Endothelial cell of umbilical vein (primary cell): Measurements from ENCODE around the gene PINK1. TPM values are rescaled to one million over a fixed set of nuclear protein-coding genes. Genes with fewer than 3 reads are reported as not detected.

Experiments
- BruUV-seq: library from RNA; stranded (reverse); fragments of 400-500 nt; replicated peaks from 2 replicates; lab custom pipeline; 2021; lab: Mats Ljungman, UMichigan
- CTCF ChIA-PET: fragments of 300-600, 350-600 bp; sonication (Branson Sonifier 250); formaldehyde crosslinking; loops from one replicate; lab custom pipeline; 2021; ENCODE audit warnings: antibody characterized with exemption, inconsistent platforms; lab: Charles Lee
- POLR2A ChIA-PET: fragments of 300-600, 350-600 bp; sonication (Branson Sonifier 250); formaldehyde crosslinking; loops from one replicate; lab custom pipeline; 2021; ENCODE audit warnings: antibody characterized with exemption, inconsistent platforms; lab: Charles Lee
- DNase-seq: peaks from one replicate; pipeline ENCODE4 v3.0.0-alpha.2; 2011; ENCODE audit warnings: low read depth, low spot score
- FAIRE-seq: peaks from 2 replicates; lab custom pipeline; 2011; peaks lifted over from hg19 to GRCh38; lab: Jason Lieb, UNC
- H2AFZ ChIP-seq: 2 replicates; pipeline ENCODE4 v1.6.0; 2012; ENCODE audit warnings: low read depth, low read length, control low read depth, inconsistent platforms
- H3K27ac ChIP-seq: 2 replicates; pipeline ENCODE4 v1.5.1; 2011; ENCODE audit warnings: low read depth, mild to moderate bottlenecking, control low read depth, low read length, moderate library complexity; ENCODE audit not compliant: insufficient read depth
- H3K27me3 ChIP-seq, 2 experiments: 2 replicates each; pipeline versions ENCODE4 v1.6.0 to v1.6.1; 2011; ENCODE audit warnings: low read length in 2 of 2, mixed read lengths in 1 of 2; ENCODE audit not compliant: control insufficient read depth in 2 of 2, insufficient read depth in 2 of 2
- H3K36me3 ChIP-seq, 2 experiments: 2 replicates in 1 of 2; 3 replicates in 1 of 2; pipeline ENCODE4 v1.5.1; 2011; ENCODE audit warnings: low read length in 2 of 2, mild to moderate bottlenecking in 1 of 2, moderate library complexity in 1 of 2; ENCODE audit not compliant: control insufficient read depth in 2 of 2, insufficient read depth in 2 of 2; ENCODE audit errors: extremely low read depth in 1 of 2
- H3K4me1 ChIP-seq: 3 replicates; pipeline ENCODE4 v1.5.1; 2011; ENCODE audit warnings: mild to moderate bottlenecking, low read length; ENCODE audit not compliant: control insufficient read depth, insufficient read depth; ENCODE audit errors: extremely low read depth
- H3K4me2 ChIP-seq: 2 replicates; pipeline ENCODE4 v1.6.1; 2011; ENCODE audit warnings: low read length, control low read depth, mixed read lengths; ENCODE audit not compliant: insufficient read depth
- H3K4me3 ChIP-seq, 3 experiments: fragments of 200-600 bp in 1 of 3; sonication (generic), shearing (Covaris generic) in 1 of 3; replicated peaks in 1 of 3; 2 replicates each; pipeline ENCODE4 v1.5.1; 2011 to 2016; ENCODE audit warnings: control low read depth in 3 of 3, low read length in 3 of 3, mild to moderate bottlenecking in 2 of 3, inconsistent platforms in 1 of 3, low read depth in 1 of 3, moderate library complexity in 1 of 3; ENCODE audit not compliant: insufficient read depth in 1 of 3
- H3K79me2 ChIP-seq: 2 replicates; pipeline ENCODE4 v1.6.0; 2012; ENCODE audit warnings: low read length, inconsistent platforms; ENCODE audit not compliant: control insufficient read depth, insufficient read depth
- H3K9ac ChIP-seq: replicated peaks from 2 replicates; pipeline ENCODE3; 2011; ENCODE audit warnings: low read length, control low read depth; ENCODE audit not compliant: insufficient read depth; ENCODE audit errors: extremely low read depth
- H3K9me1 ChIP-seq: replicated peaks from 3 replicates; pipeline ENCODE4 v1.6.0; 2011; ENCODE audit warnings: mild to moderate bottlenecking, low read length; ENCODE audit not compliant: control insufficient read depth, insufficient read depth; ENCODE audit errors: extremely low read depth
- H3K9me3 ChIP-seq: replicated peaks from 2 replicates; pipeline ENCODE4 v1.5.1; 2012; ENCODE audit warnings: low read length, inconsistent platforms; ENCODE audit not compliant: control insufficient read depth, insufficient read depth
- H4K20me1 ChIP-seq: replicated peaks from 2 replicates; pipeline ENCODE3; 2011; ENCODE audit warnings: mild to moderate bottlenecking, low read length; ENCODE audit not compliant: control insufficient read depth, insufficient read depth; ENCODE audit errors: extremely low read depth
- EZH2 ChIP-seq: IDR thresholded peaks from 2 replicates; pipeline ENCODE4 v1.6.1; 2012; ENCODE audit warnings: borderline replicate concordance, low read depth, mild to moderate bottlenecking, moderate library complexity, low read length, inconsistent platforms; ENCODE audit not compliant: severe bottlenecking
- GATA2 ChIP-seq: IDR thresholded peaks from 2 replicates; pipeline ENCODE4 v1.7.0; 2011; ENCODE audit warnings: low read depth, mild to moderate bottlenecking, moderate library complexity, mixed read lengths, low read length; ENCODE audit not compliant: insufficient read length, insufficient read depth
- MYC ChIP-seq: IDR thresholded peaks from one replicate; pipeline ENCODE4 v1.6.1; 2011; ENCODE audit warnings: mild to moderate bottlenecking, low read depth, low read length
- POLR2A ChIP-seq: IDR thresholded peaks from 2 replicates; pipeline ENCODE4 v1.6.1; 2012; ENCODE audit warnings: low read depth, mild to moderate bottlenecking, control low read depth, low read length
- dilution Hi-C: fragments of 300-500 bp; cut with MboI; formaldehyde crosslinking; loops from one replicate; pipeline ENCODE4 v1.15.0; 2019; ENCODE audit warnings: low sequenced_read_pairs; ENCODE audit not compliant: extremely low pct_ligation_motif_present
- intact Hi-C: fragments of 100-400 bp; cut with micrococcal nuclease; formaldehyde crosslinking; loops from one replicate; pipeline ENCODE4 v1.10.0; 2022
- polyA plus RNA-seq, 4 experiments: library from polyadenylated mRNA; depleted of rRNA in 3 of 4; stranded (reverse) in 3 of 4; unstranded in 1 of 4; fragments of >200 nt; gene quantifications; 2 replicates each; pipeline versions ENCODE4 v1.2.1 to v1.2.3, GENCODE V29; 2011 to 2012; ENCODE audit warnings: missing spikeins in 1 of 4
- total RNA-seq: library from RNA; stranded (reverse); gene quantifications from 2 replicates; pipeline ENCODE4 v1.2.3, GENCODE V29; 2021
- TF ChIP-seq, protein P1 (sequence below): IDR thresholded peaks from 2 replicates; pipeline ENCODE4 v1.6.1; 2011; ENCODE audit not compliant: insufficient read depth, insufficient read length
- TF ChIP-seq, protein P2 (sequence below), 2 donors: IDR thresholded peaks; 1 replicate in 1 of 2; 2 replicates in 1 of 2; pipeline ENCODE4 v1.5.1; 2011; ENCODE audit warnings: low read length in 2 of 2, mild to moderate bottlenecking in 2 of 2, moderate library complexity in 2 of 2, control low read depth in 1 of 2, inconsistent platforms in 1 of 2, low read depth in 1 of 2; ENCODE audit not compliant: insufficient read depth in 1 of 2; ENCODE audit errors: extremely low read depth in 1 of 2

Gene PINK1
- total and polyA plus RNA-seq, 2 donors (not counting 3 experiments of a cell fraction or from before 2014, with no cell fraction given): 27.3 to 27.9 TPM

DNA sequence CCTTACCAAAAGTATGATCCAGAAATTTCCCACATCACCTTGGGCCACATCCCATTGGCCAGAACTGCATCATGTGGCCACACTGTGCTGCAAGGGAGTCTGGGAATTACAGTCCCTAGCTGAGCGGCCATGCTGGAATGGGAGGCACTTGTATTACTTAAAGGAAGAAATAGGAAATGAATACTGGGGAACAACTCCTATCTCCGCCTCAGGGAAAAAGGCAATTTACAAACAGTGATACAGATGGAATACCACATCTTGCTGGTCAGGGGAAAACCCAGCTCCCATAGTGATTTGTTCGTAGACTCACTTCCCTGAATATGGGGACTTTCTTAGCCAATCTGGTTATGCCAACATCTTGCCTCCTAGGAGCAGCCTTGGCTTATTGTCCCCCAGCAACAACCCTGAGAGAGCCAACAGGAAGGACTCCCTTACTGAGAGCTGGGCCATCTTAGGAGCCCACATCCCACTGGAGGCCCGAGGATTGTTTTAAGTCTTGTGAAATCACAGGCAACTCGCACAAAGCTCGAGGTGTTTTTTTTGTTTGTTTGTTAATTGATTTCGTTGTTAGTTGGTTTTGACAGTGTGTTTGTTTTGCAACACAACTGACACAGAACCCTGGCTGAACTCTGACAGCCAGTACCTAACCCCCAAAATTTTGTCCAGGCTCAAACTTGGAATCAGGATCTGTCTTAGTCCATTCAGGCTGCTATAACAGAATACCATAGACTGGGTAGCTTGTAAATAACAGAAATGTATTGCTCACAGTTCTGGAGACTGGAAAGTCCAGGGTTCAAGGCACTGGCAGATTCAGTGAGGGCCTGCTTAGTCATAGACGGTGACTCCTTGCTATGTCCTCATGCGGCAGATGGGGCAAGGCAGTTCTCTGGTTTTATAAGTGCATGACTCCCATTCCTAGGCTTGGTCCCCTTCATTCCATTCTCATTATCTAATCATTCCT is 29.5 kb upstream of the PINK1 start:
- Histone ChIP-seq H3K4me3 (no peak overlapping the region), H3K9me1 (no peaks in the 10 kb centered on the region), H3K9ac (no peak overlapping the region), H2AFZ (no peak overlapping the region), H3K4me2 (no peak overlapping the region), H3K36me3 (no peaks in the 10 kb centered on the region), H4K20me1 (no peaks in the 10 kb centered on the region), H3K4me1 (peaks cover 6% of the 10 kb centered on the region), H3K27me3 (peaks cover 0 to 2% of the 10 kb centered on the region in 2 experiments), H3K9me3 (no peaks in the 10 kb centered on the region), H3K27ac (no peak overlapping the region), H3K79me2 (no peaks in the 10 kb centered on the region)
- DNase-seq (no peak), FAIRE-seq (no peak)
- dilution Hi-C loops: no loop called here
- ChIA-PET POLR2A (no interaction called here), CTCF (no interaction called here)
- intact Hi-C loops: no loop called here
- TF ChIP-seq GATA2: no peak
- TF ChIP-seq MYC: no peak
- TF ChIP-seq, protein P1, sequence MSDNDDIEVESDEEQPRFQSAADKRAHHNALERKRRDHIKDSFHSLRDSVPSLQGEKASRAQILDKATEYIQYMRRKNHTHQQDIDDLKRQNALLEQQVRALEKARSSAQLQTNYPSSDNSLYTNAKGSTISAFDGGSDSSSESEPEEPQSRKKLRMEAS: no peak
- no peak for TF ChIP-seq POLR2A
- TF ChIP-seq EZH2: no peak
- TF ChIP-seq, protein P2, sequence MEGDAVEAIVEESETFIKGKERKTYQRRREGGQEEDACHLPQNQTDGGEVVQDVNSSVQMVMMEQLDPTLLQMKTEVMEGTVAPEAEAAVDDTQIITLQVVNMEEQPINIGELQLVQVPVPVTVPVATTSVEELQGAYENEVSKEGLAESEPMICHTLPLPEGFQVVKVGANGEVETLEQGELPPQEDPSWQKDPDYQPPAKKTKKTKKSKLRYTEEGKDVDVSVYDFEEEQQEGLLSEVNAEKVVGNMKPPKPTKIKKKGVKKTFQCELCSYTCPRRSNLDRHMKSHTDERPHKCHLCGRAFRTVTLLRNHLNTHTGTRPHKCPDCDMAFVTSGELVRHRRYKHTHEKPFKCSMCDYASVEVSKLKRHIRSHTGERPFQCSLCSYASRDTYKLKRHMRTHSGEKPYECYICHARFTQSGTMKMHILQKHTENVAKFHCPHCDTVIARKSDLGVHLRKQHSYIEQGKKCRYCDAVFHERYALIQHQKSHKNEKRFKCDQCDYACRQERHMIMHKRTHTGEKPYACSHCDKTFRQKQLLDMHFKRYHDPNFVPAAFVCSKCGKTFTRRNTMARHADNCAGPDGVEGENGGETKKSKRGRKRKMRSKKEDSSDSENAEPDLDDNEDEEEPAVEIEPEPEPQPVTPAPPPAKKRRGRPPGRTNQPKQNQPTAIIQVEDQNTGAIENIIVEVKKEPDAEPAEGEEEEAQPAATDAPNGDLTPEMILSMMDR (IDR thresholded peaks at IDR 0.05; ENCODE audit: extremely low read depth in 1 of 2, insufficient read depth in 1 of 2, low read depth in 1 of 2, low read length in 2 of 2): no peak
- BruUV-seq: no TSS peak
